ENCODE results near the gene C1orf35.

GRCh38 chr1:228117335-228117734, 14.2 kb upstream of the C1orf35 start:
- TF ChIP-seq EZH2 (IDR thresholded peaks at IDR 0.05) (no peak), POLR2AphosphoS5 (IDR thresholded peaks at IDR 0.05; ENCODE audit: borderline replicate concordance, low read depth, low read length) (no peak)

All from SK-N-MC (cell line).